ENCODE results near the gene BANF2. TPM values are rescaled to one million over a fixed set of nuclear protein-coding genes. Genes with fewer than 3 reads are reported as not detected.

Gene BANF2
- total and polyA plus RNA-seq, 2 of the 4 experiments (the other 2 are of a cell fraction) = not detected

DNA sequence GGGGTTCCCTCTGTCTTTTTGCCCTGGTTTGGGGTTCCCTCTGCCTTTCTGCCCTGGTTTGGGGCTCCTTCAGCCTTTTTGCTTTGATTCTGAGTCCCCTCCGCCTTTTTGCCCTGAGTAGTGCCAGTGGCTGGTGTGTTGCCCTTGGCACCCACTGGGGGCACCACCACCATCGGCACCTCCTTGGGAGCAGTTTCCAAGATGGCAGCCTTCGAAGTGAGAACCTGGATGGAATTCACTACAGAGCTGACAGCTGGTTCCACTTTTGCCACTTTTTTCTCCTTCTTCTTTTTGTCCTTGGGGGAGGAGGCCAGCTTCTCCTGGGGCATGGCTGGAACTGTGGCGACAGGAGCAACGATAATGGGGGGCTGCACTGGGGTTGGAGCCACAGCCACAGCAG, 40.0 kb upstream of the BANF2 start:
- Histone ChIP-seq H3K4me3 (ENCODE audit: insufficient read depth, low read depth, low read length) (no peak overlapping the region), H4K91ac (ENCODE audit: insufficient read depth, low read depth, low read length) (no peak overlapping the region), H3K4me1 (ENCODE audit: control insufficient read depth, insufficient read depth, low read length) (peaks cover 35% of the 10 kb centered on the region), H3K9me3 (ENCODE audit: control insufficient read depth, insufficient read depth, low read length) (peaks cover 7% of the 10 kb centered on the region; the same call in 1 of the 2 replicates), H3K9ac (ENCODE audit: low read depth, low read length) (no peak overlapping the region), H2AFZ (replicated peaks; ENCODE audit: low read length, poor library complexity) (no peak overlapping the region), H3K27ac (ENCODE audit: insufficient read depth, low read length) (no peak overlapping the region), H2BK20ac (ENCODE audit: low read depth, low read length) (no peak overlapping the region), H3K23ac (ENCODE audit: low read depth, low read length) (no peak overlapping the region), H3K79me1 (ENCODE audit: low read depth in 1 of 2, low read length in 2 of 2) (peaks cover 22 to 88% of the 10 kb centered on the region in 2 experiments), H3K56ac (ENCODE audit: extremely low read depth, insufficient read depth, low read length) (no peak overlapping the region), H3K9me1 (ENCODE audit: insufficient read depth, low read length) (peaks cover 31% of the 10 kb centered on the region), H3K4me2 (ENCODE audit: low read depth, low read length) (no peak overlapping the region), H2BK15ac (ENCODE audit: low read depth, low read length) (no peak overlapping the region), H3K36me3 (ENCODE audit: control insufficient read depth, insufficient read depth, low read length) (peaks cover 42% of the 10 kb centered on the region), H3K18ac (ENCODE audit: low read depth, low read length) (no peak overlapping the region), H2AK9ac (replicated peaks; ENCODE audit: low read depth, low read length, poor library complexity) (no peak overlapping the region), H3K4ac (ENCODE audit: low read depth, low read length) (no peak overlapping the region), H2AK5ac (ENCODE audit: low read depth, low read length) (no peak overlapping the region), H4K5ac (ENCODE audit: low read depth, low read length) (no peak overlapping the region), H4K8ac (ENCODE audit: low read depth in 2 of 2, low read length in 2 of 2) (no peak overlapping the region), H2BK5ac (ENCODE audit: low read depth, low read length, poor library complexity, severe bottlenecking) (no peak overlapping the region), H4K20me1 (ENCODE audit: insufficient read depth, low read length) (peaks cover 94% of the 10 kb centered on the region), H3K27me3 (ENCODE audit: control insufficient read depth, insufficient read depth, low read length) (no peaks in the 10 kb centered on the region), H2BK120ac (ENCODE audit: low read depth, low read length) (no peak overlapping the region), H3K14ac (replicated peaks; ENCODE audit: low read depth, low read length) (no peak overlapping the region)
- ATAC-seq (ENCODE audit: low read depth) (no peak), DNase-seq (no peak)
- in situ Hi-C loops (cut with MboI; ENCODE audit: low sequenced_read_pairs) (no loop called here), intact Hi-C loops (cut with micrococcal nuclease) (no loop called here), dilution Hi-C loops (cut with HindIII; ENCODE audit: low sequenced_read_pairs, unreplicated experiment) (no loop called here)
- TF ChIP-seq RFX5 (IDR thresholded peaks at IDR 0.05; ENCODE audit: low read depth, low read length) = no peak
- TF ChIP-seq MXI1 (IDR thresholded peaks at IDR 0.05; ENCODE audit: borderline replicate concordance, low read depth, low read length) = no peak
- no peak for TF ChIP-seq ELK1 (IDR thresholded peaks at IDR 0.05; ENCODE audit: borderline replicate concordance, low read depth, low read length)
- TF ChIP-seq, protein P1, sequence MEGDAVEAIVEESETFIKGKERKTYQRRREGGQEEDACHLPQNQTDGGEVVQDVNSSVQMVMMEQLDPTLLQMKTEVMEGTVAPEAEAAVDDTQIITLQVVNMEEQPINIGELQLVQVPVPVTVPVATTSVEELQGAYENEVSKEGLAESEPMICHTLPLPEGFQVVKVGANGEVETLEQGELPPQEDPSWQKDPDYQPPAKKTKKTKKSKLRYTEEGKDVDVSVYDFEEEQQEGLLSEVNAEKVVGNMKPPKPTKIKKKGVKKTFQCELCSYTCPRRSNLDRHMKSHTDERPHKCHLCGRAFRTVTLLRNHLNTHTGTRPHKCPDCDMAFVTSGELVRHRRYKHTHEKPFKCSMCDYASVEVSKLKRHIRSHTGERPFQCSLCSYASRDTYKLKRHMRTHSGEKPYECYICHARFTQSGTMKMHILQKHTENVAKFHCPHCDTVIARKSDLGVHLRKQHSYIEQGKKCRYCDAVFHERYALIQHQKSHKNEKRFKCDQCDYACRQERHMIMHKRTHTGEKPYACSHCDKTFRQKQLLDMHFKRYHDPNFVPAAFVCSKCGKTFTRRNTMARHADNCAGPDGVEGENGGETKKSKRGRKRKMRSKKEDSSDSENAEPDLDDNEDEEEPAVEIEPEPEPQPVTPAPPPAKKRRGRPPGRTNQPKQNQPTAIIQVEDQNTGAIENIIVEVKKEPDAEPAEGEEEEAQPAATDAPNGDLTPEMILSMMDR (conservative IDR thresholded peaks at IDR 0.05; ENCODE audit: low read depth, low read length) = no peak
- TF ChIP-seq BHLHE40 (IDR thresholded peaks at IDR 0.05; ENCODE audit: low read depth, low read length) = no peak
- no peak for TF ChIP-seq FOS (IDR thresholded peaks at IDR 0.05; ENCODE audit: low read depth, low read length)
- no peak for TF ChIP-seq POLR2A (IDR thresholded peaks at IDR 0.05; ENCODE audit: low read depth, low read length)
- TF ChIP-seq NFE2L2 (IDR thresholded peaks at IDR 0.05; ENCODE audit: low read depth, low read length) = no peak
- TF ChIP-seq RCOR1 (IDR thresholded peaks at IDR 0.05; ENCODE audit: insufficient replicate concordance, low read length) = no peak
- TF ChIP-seq SMC3 (IDR thresholded peaks at IDR 0.05; ENCODE audit: low read depth, low read length) = no peak
- TF ChIP-seq MAZ (IDR thresholded peaks at IDR 0.05; ENCODE audit: borderline replicate concordance, low read depth, low read length) = no peak
- TF ChIP-seq CHD1 (IDR thresholded peaks at IDR 0.05; ENCODE audit: low read depth, low read length) = no peak
- no peak for TF ChIP-seq USF2 (IDR thresholded peaks at IDR 0.05; ENCODE audit: low read depth, low read length)
- TF ChIP-seq RAD21 (IDR thresholded peaks at IDR 0.05; ENCODE audit: low read length) = no peak
- no peak for TF ChIP-seq MAFK (IDR thresholded peaks at IDR 0.05; ENCODE audit: low read depth, low read length)
- TF ChIP-seq CEBPB (IDR thresholded peaks at IDR 0.05; ENCODE audit: low read depth, low read length) = no peak
- CTCF ChIA-PET = no interaction called here
- BruUV-seq (replicated peaks) = TSS peak; percentile 94
- 100% methylated on average over 4 of the region's 5 CpGs; no CpG with 5 or more reads in 1 of the 2 experiments for WGBS, 2 experiments (ENCODE audit: extremely low coverage in 2 of 2, insufficient read length in 1 of 2)
- POLR2A ChIA-PET (ENCODE audit: unreplicated experiment) = no interaction called here

Data from IMR-90 (cell line).